Peyer's patch (tissue), 4 donors: ENCODE measurements around the gene BDNF. TPM values are rescaled to one million over a fixed set of nuclear protein-coding genes. Genes with fewer than 3 reads are reported as not detected.
"Not testable (repeated sequence)": the region's sequence is repeated elsewhere in the genome, so short reads cannot be mapped to it uniquely, and the experiment has no call there.

Experiments
- DNase-seq, 3 donors: peaks; one replicate each; pipeline ENCODE4 v3.0.0-alpha.2; 2017 to 2019
- H3K27ac ChIP-seq, 4 donors: fragments of 200-600 bp; sonication (generic); one replicate each; pipeline ENCODE4 v1.5.1; 2016 to 2019
- H3K27me3 ChIP-seq, 2 donors: fragments of 200-600 bp; sonication (generic); one replicate each; pipeline ENCODE4 v1.5.1; 2019
- H3K36me3 ChIP-seq, 3 donors: fragments of 200-600 bp; sonication (generic); one replicate each; pipeline ENCODE4 v1.5.1; 2016 to 2019
- H3K4me1 ChIP-seq, 4 donors: fragments of 200-600 bp; sonication (generic); one replicate each; pipeline ENCODE4 v1.5.1; 2016 to 2019
- H3K4me3 ChIP-seq, 4 donors: fragments of 200-600 bp; sonication (generic); 1 replicate in 3 of 4; 2 replicates in 1 of 4; pipeline ENCODE4 v1.5.1; 2016 to 2019; ENCODE audit warnings: mild to moderate bottlenecking in 1 of 4
- H3K9me3 ChIP-seq, 4 donors: fragments of 200-600 bp; sonication (generic); one replicate each; pipeline ENCODE4 v1.5.1; 2016 to 2019; ENCODE audit warnings: mild to moderate bottlenecking in 1 of 4
- POLR2A ChIP-seq, 2 donors: fragments of 450-650 bp; IDR thresholded peaks; one replicate each; pipeline ENCODE4 v1.5.1; 2017; ENCODE audit warnings: antibody characterized with exemption in 2 of 2, mild to moderate bottlenecking in 2 of 2, moderate library complexity in 2 of 2
- total RNA-seq, 4 donors: library from RNA; depleted of rRNA; stranded (reverse); fragments of >200 nt; gene quantifications; one replicate each; pipeline ENCODE4 v1.1.0, GENCODE V29; 2016
- TF ChIP-seq, protein P1 (sequence below), 6 experiments: fragments of 450-650 bp in 4 of 6; fragments of 200-600 bp in 2 of 6; sonication (generic) in 1 of 6; IDR thresholded peaks; one replicate each; pipeline ENCODE4 v1.5.1; 2017 to 2019; ENCODE audit warnings: antibody characterized with exemption in 6 of 6, mild to moderate bottlenecking in 3 of 6, moderate library complexity in 1 of 6

The BDNF gene
- total RNA-seq, 4 donors from 2014 or later = 0.53 to 1.3 TPM; not detected in 2

DNA sequence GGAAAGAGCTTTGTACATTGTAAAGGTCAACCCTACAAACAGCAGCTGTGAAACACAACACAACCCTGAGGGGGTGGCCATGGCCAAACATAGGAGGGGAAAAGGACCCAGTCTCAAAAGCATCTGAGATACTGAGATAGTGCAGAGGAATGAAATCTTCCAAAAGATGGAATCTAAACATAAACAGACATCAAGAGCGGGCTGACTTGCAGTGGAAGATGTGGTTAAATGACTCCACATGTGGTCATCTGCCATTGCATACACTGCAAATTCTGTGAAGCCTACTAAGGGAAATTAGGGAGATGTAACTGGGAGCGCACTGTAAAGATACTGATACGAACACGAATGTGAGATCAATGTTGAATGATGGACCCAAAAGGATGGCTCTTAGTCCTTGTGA, 22.0 kb downstream of the BDNF start:
- Histone ChIP-seq H3K36me3 (no peaks in the 10 kb centered on the region), H3K27me3 (no peaks in the 10 kb centered on the region), H3K27ac (no peak overlapping the region), H3K4me3 (no peak overlapping the region), H3K9me3 (no peaks in the 10 kb centered on the region), H3K4me1 (no peaks in the 10 kb centered on the region)
- DNase-seq = no peak
- TF ChIP-seq, protein P1, sequence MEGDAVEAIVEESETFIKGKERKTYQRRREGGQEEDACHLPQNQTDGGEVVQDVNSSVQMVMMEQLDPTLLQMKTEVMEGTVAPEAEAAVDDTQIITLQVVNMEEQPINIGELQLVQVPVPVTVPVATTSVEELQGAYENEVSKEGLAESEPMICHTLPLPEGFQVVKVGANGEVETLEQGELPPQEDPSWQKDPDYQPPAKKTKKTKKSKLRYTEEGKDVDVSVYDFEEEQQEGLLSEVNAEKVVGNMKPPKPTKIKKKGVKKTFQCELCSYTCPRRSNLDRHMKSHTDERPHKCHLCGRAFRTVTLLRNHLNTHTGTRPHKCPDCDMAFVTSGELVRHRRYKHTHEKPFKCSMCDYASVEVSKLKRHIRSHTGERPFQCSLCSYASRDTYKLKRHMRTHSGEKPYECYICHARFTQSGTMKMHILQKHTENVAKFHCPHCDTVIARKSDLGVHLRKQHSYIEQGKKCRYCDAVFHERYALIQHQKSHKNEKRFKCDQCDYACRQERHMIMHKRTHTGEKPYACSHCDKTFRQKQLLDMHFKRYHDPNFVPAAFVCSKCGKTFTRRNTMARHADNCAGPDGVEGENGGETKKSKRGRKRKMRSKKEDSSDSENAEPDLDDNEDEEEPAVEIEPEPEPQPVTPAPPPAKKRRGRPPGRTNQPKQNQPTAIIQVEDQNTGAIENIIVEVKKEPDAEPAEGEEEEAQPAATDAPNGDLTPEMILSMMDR (IDR thresholded peaks at IDR 0.05) = no peak
- TF ChIP-seq POLR2A (IDR thresholded peaks at IDR 0.05) = no peak

DNA sequence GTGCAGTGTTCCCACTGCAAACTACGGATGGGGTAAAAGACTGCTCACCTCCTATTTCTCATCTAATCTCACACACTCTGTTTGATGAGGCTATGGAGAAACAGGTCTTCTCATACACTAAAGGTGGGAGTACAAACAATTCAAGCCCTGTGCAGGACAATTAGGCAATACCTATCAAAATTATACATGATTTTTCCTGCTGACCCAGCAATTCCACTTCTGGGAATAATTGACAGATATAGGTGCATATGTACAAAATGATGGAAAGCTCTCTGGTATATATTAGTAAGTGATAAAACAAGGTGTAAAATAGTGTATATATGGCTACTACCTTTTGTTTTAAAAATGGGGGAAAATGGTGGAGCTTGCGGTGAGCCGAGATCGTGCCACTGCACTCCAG, 23.1 kb downstream of the BDNF start:
- no peaks in the 10 kb centered on the region for H3K27me3 ChIP-seq
- no peaks in the 10 kb centered on the region for H3K9me3 ChIP-seq
- H3K4me3 ChIP-seq = no peak overlapping the region
- H3K36me3 ChIP-seq = no peaks in the 10 kb centered on the region
- H3K4me1 ChIP-seq = no peaks in the 10 kb centered on the region
- no peak for DNase-seq
- TF ChIP-seq, protein P1 (IDR thresholded peaks at IDR 0.05) = no peak
- no peak for TF ChIP-seq POLR2A (IDR thresholded peaks at IDR 0.05)
- H3K27ac ChIP-seq = no peak overlapping the region

DNA sequence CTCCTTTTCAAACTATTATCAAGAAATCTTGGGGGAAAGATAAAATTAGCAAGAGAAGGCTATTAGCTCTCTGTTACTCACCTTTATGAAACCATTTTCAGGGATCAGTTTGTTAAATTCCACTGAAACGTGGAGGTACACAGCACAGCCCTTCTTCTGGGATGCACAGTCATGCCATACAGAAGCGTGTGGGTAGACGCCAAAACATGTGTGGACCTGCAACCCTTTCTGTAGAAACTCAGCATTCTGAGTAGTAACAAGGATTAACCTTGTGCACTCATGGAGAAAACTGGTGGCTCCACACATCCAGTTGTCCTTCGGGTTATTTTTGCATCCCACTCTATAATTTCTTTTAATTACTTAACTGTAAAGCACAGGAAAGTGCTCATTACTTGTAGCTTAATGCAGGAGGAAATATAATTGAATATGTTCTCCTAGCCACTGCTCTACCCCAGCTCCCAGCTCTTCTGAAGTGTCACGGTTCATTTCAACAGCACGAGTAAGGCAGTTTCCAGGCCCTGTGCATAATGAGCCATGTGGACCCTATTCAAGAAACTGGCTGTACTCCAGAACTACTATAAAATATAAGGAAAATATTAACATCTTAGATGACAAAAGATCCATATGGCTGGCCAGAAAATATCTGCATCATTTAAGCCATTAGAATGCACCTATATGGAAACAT, 26.1 kb downstream of the BDNF start:
- Histone ChIP-seq H3K27ac (no peak overlapping the region), H3K36me3 (no peaks in the 10 kb centered on the region), H3K27me3 (no peaks in the 10 kb centered on the region), H3K4me3 (no peak overlapping the region), H3K9me3 (no peaks in the 10 kb centered on the region), H3K4me1 (no peaks in the 10 kb centered on the region)
- DNase-seq = no peak
- TF ChIP-seq, protein P1 (IDR thresholded peaks at IDR 0.05) = no peak
- no peak for TF ChIP-seq POLR2A (IDR thresholded peaks at IDR 0.05)

DNA sequence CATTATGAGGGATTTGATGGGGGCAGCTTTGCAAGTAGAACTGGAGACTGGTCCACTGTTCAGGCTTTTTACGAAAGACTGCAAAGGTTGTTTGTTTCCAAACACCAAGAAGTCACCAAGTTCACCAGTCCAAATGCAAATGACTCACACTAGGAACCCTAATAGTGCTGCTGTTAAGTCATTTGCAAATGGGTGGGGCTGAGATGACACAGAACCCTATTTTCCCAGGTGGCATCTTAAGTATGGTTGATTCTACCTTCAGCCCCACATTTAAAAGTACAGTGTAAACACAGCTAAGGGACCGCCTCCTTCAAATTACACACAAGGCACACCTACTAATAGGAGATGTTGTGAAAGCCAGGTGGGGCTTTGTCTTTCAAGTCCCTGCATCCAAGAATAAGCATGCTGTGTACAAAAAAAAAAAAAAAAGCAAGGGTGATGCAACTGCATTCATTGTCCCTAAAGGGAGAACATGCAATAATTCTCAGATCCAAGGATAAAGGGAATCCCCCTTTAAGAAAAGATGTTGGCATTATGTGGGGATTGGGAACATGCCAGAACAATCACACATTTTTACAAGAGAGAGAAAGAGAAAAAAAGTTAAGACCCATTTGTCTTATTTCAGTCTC, 27.3 kb downstream of the BDNF start:
- Histone ChIP-seq H3K4me1 (no peaks in the 10 kb centered on the region), H3K36me3 (no peaks in the 10 kb centered on the region), H3K9me3 (no peaks in the 10 kb centered on the region), H3K4me3 (no peak overlapping the region), H3K27me3 (no peaks in the 10 kb centered on the region), H3K27ac (no peak overlapping the region)
- no peak for TF ChIP-seq POLR2A (IDR thresholded peaks at IDR 0.05)
- DNase-seq = no peak

DNA sequence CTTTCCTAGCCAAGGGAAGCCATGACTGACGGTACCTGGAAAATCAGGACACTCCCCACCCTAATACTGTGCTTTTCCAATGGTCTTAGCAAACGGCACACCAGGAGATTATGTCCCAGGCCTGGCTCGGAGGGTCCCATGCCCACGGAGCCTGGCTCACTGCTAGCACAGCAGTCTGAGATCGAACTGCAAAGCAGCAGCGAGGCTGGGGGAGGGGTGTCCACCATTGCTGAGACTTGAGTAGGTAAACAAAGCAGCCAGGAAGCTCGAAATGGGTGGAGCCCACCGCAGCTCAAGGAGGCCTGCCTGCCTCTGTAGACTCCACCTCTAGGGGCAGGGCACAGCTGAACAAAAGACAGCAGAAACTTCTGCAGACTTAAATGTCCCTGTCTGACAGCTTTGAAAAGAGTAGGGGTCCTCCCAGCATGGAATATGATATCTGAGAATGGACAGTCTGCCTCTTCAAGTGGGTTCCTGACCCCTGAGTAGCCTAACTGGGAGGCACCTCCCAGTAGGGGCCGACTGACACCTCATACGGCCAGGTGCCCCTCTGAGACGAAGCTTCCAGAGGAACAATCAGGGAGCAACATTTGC, 34.6 kb downstream of the BDNF start:
- not testable (repeated sequence) for H3K27ac ChIP-seq, H3K9me3 ChIP-seq, H3K27me3 ChIP-seq, H3K4me1 ChIP-seq, H3K4me3 ChIP-seq, DNase-seq, H3K36me3 ChIP-seq

DNA sequence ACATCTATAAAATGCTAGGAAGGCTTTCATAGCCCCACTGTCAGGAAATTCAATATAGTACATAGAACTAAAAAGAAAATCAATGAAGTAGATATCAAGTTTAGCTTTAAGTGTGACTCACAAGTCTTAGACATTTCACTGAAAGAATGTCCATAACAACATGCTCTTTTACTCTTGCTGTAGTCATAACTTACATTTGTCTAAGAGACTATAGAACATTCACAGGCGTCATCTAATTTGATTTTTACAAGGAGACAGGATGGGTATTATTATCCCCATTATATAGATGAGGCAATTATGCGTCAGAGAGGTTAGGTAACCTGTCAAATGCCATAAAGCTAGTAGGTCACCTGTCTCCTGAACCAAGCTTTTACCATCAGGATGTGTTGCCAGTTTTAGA, 36.9 kb downstream of the BDNF start:
- Histone ChIP-seq H3K36me3 (no peaks in the 10 kb centered on the region), H3K27ac (no peak overlapping the region)

More for the DNA sequence above, 36.9 kb downstream of the BDNF start:
- no peak overlapping the region for H3K4me3 ChIP-seq
- H3K9me3 ChIP-seq = no peaks in the 10 kb centered on the region
- TF ChIP-seq POLR2A (IDR thresholded peaks at IDR 0.05) = no peak
- TF ChIP-seq, protein P1 (IDR thresholded peaks at IDR 0.05) = no peak
- no peaks in the 10 kb centered on the region for H3K27me3 ChIP-seq
- DNase-seq = no peak
- no peaks in the 10 kb centered on the region for H3K4me1 ChIP-seq
